ENCODE measurements around the gene QSOX1. TPM values are rescaled to one million over a fixed set of nuclear protein-coding genes. Genes with fewer than 3 reads are reported as not detected.

Gene QSOX1
- total RNA-seq, 4 donors from 2014 or later, result 74.9 to 184 (median 107) TPM

DNA sequence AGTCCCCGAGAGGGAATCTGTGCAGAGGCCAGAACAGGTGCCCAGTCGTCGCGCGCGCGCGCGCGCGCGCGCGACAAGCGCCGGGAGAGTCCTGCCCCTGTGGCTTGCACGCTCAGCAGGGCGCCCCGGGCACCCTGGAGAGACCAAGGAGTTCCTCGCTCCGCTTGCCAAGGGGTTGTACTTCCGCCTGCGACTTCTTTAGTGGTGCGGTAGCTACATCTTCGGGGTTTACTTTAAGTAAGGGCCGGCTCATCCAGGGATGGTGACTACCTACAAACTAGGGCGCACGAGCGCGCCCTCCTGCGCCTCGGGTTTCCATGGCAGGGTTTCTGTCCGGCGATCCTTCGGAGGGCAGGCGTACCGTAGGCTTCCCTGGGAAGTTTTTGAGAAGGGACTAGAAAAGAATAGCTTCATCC, 76.8 kb downstream of the QSOX1 start:
- peaks cover 49 to 77% (median 57%) of the 10 kb centered on the region in 3 donors for H3K4me1 ChIP-seq
- DNase-seq, result no peak
- 0% methylated on average over 1 to 9 of the region's 37 CpGs for WGBS, 2 donors

DNA sequence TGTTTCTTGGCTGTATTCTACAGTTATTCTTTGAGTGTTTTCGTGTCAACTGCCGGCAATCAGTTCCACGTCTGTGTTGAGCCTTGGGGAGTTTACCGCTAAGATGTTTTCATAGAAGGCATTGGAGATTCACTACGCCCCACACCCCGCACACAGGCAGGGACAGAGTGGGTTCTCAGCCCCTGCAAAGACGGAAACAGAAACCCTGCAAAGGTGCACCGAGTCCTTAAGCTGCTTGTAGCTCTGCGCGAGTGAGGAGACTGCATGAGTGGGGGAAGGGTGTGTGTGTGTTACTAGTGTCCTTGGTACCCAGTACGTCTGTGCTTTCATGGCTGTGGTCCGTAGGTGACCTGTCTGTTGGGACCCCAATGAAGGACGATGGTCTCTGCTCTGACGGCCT, 77.3 kb downstream of the QSOX1 start:
- H3K27ac ChIP-seq, result no peak overlapping the region
- H3K4me1 ChIP-seq, result peaks cover 49 to 80% (median 57%) of the 10 kb centered on the region in 3 donors
- no peaks in the 10 kb centered on the region for H3K36me3 ChIP-seq
- TF ChIP-seq, protein P1, sequence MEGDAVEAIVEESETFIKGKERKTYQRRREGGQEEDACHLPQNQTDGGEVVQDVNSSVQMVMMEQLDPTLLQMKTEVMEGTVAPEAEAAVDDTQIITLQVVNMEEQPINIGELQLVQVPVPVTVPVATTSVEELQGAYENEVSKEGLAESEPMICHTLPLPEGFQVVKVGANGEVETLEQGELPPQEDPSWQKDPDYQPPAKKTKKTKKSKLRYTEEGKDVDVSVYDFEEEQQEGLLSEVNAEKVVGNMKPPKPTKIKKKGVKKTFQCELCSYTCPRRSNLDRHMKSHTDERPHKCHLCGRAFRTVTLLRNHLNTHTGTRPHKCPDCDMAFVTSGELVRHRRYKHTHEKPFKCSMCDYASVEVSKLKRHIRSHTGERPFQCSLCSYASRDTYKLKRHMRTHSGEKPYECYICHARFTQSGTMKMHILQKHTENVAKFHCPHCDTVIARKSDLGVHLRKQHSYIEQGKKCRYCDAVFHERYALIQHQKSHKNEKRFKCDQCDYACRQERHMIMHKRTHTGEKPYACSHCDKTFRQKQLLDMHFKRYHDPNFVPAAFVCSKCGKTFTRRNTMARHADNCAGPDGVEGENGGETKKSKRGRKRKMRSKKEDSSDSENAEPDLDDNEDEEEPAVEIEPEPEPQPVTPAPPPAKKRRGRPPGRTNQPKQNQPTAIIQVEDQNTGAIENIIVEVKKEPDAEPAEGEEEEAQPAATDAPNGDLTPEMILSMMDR (IDR thresholded peaks at IDR 0.05), result no peak
- no peak for TF ChIP-seq POLR2A (IDR thresholded peaks at IDR 0.05)
- intact Hi-C loops (cut with DNase I), result no loop called here
- no peak for DNase-seq
- peaks cover 55 to 100% (median 74%) of the 10 kb centered on the region in 4 donors for H3K27me3 ChIP-seq
- WGBS, 2 donors, result 3 to 4% methylated on average over 6 to 9 of the region's 14 CpGs
- H3K9me3 ChIP-seq, result no peaks in the 10 kb centered on the region
- peak overlapping the region in 2 of 4 donors; percentile 59 to 70 for H3K4me3 ChIP-seq

More for the DNA sequence above, 76.8 kb downstream of the QSOX1 start:
- Histone ChIP-seq H3K27ac (no peak overlapping the region), H3K9me3 (no peaks in the 10 kb centered on the region), H3K4me3 (peak overlapping the region; percentile 43 to 70 (median 55)), H3K27me3 (peaks cover 50 to 100% (median 73%) of the 10 kb centered on the region in 4 donors), H3K36me3 (no peaks in the 10 kb centered on the region)
- TF ChIP-seq, protein P1 (IDR thresholded peaks at IDR 0.05), result no peak
- no peak for TF ChIP-seq POLR2A (IDR thresholded peaks at IDR 0.05)
- intact Hi-C loops (cut with DNase I), result no loop called here

DNA sequence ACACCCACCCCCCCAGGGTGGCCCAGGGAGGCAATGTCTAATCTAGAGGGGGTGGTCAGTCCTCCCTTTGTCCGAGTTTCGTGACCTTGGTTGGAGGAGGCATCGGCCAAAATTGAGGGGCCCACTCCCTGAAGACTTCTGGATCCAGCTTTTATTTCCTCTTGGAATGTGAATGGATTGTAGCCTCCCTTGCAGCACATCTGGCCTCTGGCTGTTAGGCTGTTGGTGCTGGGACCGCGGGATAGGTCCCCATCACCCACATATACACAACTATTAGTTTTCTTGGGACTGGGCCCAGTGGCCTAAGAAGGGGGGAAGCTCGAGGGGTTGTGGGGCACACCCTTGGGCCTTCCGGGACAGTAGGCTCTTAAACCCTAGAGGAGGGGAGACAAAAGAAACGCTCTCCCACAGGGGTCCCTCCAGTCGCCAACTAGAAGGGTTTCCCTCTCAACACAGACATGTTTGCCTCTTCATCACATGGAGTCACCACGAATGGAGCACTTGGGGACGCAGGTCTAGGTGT, 77.9 kb downstream of the QSOX1 start:
- Histone ChIP-seq H3K4me3 (no peak overlapping the region), H3K4me1 (peaks cover 49 to 83% (median 57%) of the 10 kb centered on the region in 3 donors), H3K27me3 (peaks cover 56 to 100% (median 74%) of the 10 kb centered on the region in 4 donors), H3K36me3 (no peaks in the 10 kb centered on the region), H3K27ac (no peak overlapping the region), H3K9me3 (no peaks in the 10 kb centered on the region)
- 10 to 22% methylated on average over 6 to 8 of the region's 11 CpGs for WGBS, 2 donors
- DNase-seq, result no peak
- TF ChIP-seq, protein P1 (IDR thresholded peaks at IDR 0.05), result no peak
- no peak for TF ChIP-seq POLR2A (IDR thresholded peaks at IDR 0.05)
- intact Hi-C loops (cut with DNase I), result no loop called here

DNA sequence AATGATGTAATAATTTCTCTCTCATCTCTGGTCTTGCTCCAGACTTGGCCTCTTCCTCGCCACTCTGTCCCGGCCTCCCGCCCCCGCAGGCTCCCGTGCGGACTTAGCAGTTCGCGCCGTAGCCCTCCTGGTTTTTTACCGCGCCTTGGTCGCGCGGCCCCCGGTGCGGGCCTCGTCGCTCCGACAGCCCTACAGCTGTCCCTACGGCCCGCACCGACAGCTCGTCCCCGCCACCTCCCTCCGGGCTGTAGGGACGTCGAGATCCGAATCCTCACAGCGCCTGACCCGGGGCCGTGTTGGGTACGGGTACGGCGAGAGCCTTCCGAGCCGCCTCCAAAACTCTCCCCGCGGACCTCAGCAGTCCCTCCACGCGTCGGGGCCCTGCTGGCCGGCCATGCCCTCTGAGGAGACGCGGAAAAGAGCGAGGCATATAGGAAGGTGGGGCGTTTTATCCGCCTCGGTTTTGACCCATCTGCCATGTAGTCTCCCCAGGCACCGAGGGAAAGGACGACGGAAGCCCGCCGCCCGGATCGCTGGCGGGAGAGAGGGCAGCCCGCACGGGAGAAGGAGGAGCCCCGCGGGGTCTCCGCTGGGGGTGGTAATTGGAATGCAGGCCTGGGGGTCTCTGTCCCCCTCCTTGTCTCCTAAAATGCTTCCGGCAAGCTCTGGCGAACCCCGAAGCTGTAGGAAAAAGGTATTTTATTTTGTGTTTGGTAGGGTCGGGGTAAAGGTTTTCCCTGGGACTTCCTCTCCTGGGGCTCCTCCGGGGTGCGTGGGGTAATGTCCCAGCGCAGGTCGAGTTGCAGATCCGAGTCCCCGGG, 78.7 kb downstream of the QSOX1 start:
- Histone ChIP-seq H3K36me3 (no peaks in the 10 kb centered on the region), H3K4me1 (peaks cover 49 to 82% (median 57%) of the 10 kb centered on the region in 3 donors), H3K27ac (no peak overlapping the region), H3K4me3 (no peak overlapping the region), H3K27me3 (peaks cover 61 to 100% (median 75%) of the 10 kb centered on the region in 4 donors), H3K9me3 (no peaks in the 10 kb centered on the region)
- intact Hi-C loops (cut with DNase I), result no loop called here
- no peak for TF ChIP-seq POLR2A (IDR thresholded peaks at IDR 0.05)
- TF ChIP-seq, protein P1 (IDR thresholded peaks at IDR 0.05), result no peak
- no peak for DNase-seq
- 9 to 13% methylated on average over 24 to 27 of the region's 71 CpGs for WGBS, 2 donors
